GM12891 (cell line): ENCODE results near the gene CCDC157.

Experiments used
- PAX5 ChIP-seq: IDR thresholded peaks from 2 replicates; pipeline ENCODE4 v1.6.1; 2011; ENCODE audit warnings: low read length, moderate library complexity, mild to moderate bottlenecking; ENCODE audit not compliant: insufficient read depth, severe bottlenecking
- POLR2A ChIP-seq: IDR thresholded peaks from 2 replicates; pipeline ENCODE4 v1.6.1; 2011; ENCODE audit warnings: low read depth, low read length, control low read depth
- POLR2AphosphoS5 ChIP-seq: IDR thresholded peaks from 2 replicates; pipeline ENCODE4 v1.6.1; 2011; ENCODE audit warnings: low read depth, low read length, control low read depth
- TAF1 ChIP-seq: IDR thresholded peaks from 2 replicates; pipeline ENCODE4 v1.6.1; 2011; ENCODE audit warnings: low read depth, low read length, control low read depth

DNA sequence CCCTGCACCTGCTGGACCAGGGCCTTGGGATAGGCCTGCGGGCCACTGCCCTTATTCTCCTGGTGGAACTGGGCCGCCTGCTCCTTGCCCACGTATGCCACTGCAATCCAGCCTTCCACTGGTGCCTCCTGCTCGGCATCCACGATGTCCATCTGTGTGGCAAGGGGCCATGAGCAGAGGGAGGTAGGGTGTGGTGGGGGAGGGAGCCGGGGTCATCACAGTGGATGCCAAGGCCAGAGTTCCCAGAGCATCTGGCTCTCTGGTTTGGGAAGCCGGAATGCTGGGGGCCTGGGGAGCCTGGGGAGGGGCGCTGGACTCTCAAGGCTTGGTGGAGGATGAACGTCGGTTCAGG lies 29.8 kb downstream of the CCDC157 start:
- TF ChIP-seq POLR2A (no peak), TAF1 (no peak), POLR2AphosphoS5 (no peak), PAX5 (no peak)
